Astrocyte (in vitro differentiated cells and primary cell): ENCODE results near the gene RBPJL.

Experiments
- CTCF ChIP-seq: IDR thresholded peaks from 2 replicates; pipeline ENCODE4 v1.5.1; 2011; ENCODE audit warnings: low read depth, mild to moderate bottlenecking, inconsistent platforms, low read length, moderate library complexity; ENCODE audit not compliant: insufficient read depth
- EZH2 ChIP-seq: IDR thresholded peaks from 2 replicates; pipeline ENCODE4 v1.6.1; 2012; ENCODE audit warnings: mild to moderate bottlenecking, low read length, inconsistent platforms; ENCODE audit not compliant: insufficient read depth

DNA sequence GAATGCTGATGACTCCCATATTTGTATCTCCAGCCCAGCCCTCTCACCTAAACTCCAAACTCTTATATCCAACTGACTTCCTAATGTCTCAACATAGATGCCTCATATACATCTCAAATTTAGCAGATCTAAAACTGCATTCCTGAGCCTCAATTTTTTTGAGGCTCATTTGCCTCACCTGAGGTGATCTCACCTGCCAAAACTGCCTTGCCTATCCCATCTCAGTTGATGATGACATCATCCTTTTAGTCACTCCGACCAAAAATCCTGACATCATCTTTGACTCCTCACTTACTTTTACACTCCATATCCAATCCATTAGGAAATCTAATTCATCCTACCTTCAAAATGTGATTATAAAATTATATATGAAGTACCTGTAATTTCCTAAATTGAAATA, 26.6 kb upstream of the RBPJL start:
- TF ChIP-seq CTCF (no peak), EZH2 (no peak)
